NOMO-1 treated with dmso at 0.1 percent for 144 hours (cell line): ENCODE measurements around the gene TANGO6.
"Not testable (repeated sequence)": the region's sequence is repeated elsewhere in the genome, so short reads cannot be mapped to it uniquely, and the experiment has no call there.

Experiments used
- DNase-seq: peaks from one replicate; lab custom pipeline; 2025; ENCODE audit not compliant: unreplicated experiment; lab: John Stamatoyannopoulos, UW

Gene TANGO6

GRCh38 chr16:69114346-69114975 is 271.1 kb downstream of the TANGO6 start:
- DNase-seq, result no peak

GRCh38 chr16:69114976-69115355 is 271.6 kb downstream of the TANGO6 start:
- no peak for DNase-seq

GRCh38 chr16:69115361-69115760 is 272.0 kb downstream of the TANGO6 start:
- no peak for DNase-seq

GRCh38 chr16:69115837-69116236 is 272.5 kb downstream of the TANGO6 start:
- DNase-seq, result no peak

GRCh38 chr16:69116256-69116875 is 273.0 kb downstream of the TANGO6 start:
- no peak for DNase-seq

GRCh38 chr16:69116906-69117305 is 273.6 kb downstream of the TANGO6 start:
- DNase-seq, result no peak

GRCh38 chr16:69118468-69118867 is 275.1 kb downstream of the TANGO6 start:
- no peak for DNase-seq

GRCh38 chr16:69118994-69119393 is 275.7 kb downstream of the TANGO6 start:
- no peak for DNase-seq

GRCh38 chr16:69119536-69119935 is 276.2 kb downstream of the TANGO6 start:
- DNase-seq, result no peak

- DNase-seq, result no peak
Observed at GRCh38 chr16:69120096-69120664, 276.8 kb downstream of the TANGO6 start.

GRCh38 chr16:69123910-69124309 is 280.6 kb downstream of the TANGO6 start:
- peak; percentile 2 for DNase-seq

GRCh38 chr16:69124406-69124805 is 281.1 kb downstream of the TANGO6 start:
- not testable (repeated sequence) for DNase-seq

GRCh38 chr16:69124961-69125360 is 281.6 kb downstream of the TANGO6 start:
- not testable (repeated sequence) for DNase-seq

GRCh38 chr16:69126221-69126620 is 282.9 kb downstream of the TANGO6 start:
- DNase-seq, result no peak

GRCh38 chr16:69126801-69127200 is 283.5 kb downstream of the TANGO6 start:
- DNase-seq, result not testable (repeated sequence)

GRCh38 chr16:69127966-69128510 is 284.7 kb downstream of the TANGO6 start:
- DNase-seq, result no peak

- DNase-seq, result no peak
Observed at GRCh38 chr16:69130461-69130860, 287.1 kb downstream of the TANGO6 start.

- DNase-seq, result peak; percentile 11
Observed at GRCh38 chr16:69131167-69131838, 288.0 kb downstream of the TANGO6 start.

GRCh38 chr16:69131839-69132423 is 288.6 kb downstream of the TANGO6 start:
- peak; percentile 86 for DNase-seq

GRCh38 chr16:69132424-69133252 is 289.3 kb downstream of the TANGO6 start, which contains the start of the genes CHTF8 and UTP4:
Gene CHTF8, minus strand, starts transcription at chr16:69132588. Its CDS starts 11,130 bp downstream, at chr16:69121458.
Gene UTP4, plus strand, starts transcription at chr16:69132649. Its CDS starts 811 bp downstream, at chr16:69133460.
- DNase-seq, result peak; percentile 79
